H1 (cell line): ENCODE results near the gene KRT3. TPM values are rescaled to one million over a fixed set of nuclear protein-coding genes. Genes with fewer than 3 reads are reported as not detected.
"Not testable (repeated sequence)": the region's sequence is repeated elsewhere in the genome, so short reads cannot be mapped to it uniquely, and the experiment has no call there.

Experiments used
- CTCF ChIA-PET: fragments of 300-600 bp; sonication (Branson Sonifier 250); formaldehyde crosslinking; loops from one replicate; lab custom pipeline; 2021; ENCODE audit not compliant: partially characterized antibody; lab: Charles Lee
- POLR2A ChIA-PET: fragments of 300-600 bp; sonication (Branson Sonifier 250); formaldehyde crosslinking; loops from one replicate; lab custom pipeline; 2021; ENCODE audit warnings: inconsistent platforms; ENCODE audit not compliant: partially characterized antibody; lab: Charles Lee
- DNase-seq, 2 experiments: peaks; one replicate each; pipeline versions ENCODE4 v3.0.0 to v3.0.0-alpha.2; 2010 to 2022; ENCODE audit warnings: low spot score in 2 of 2, low read depth in 1 of 2, mixed read lengths in 1 of 2
- FAIRE-seq: peaks from 2 replicates; lab custom pipeline; 2011; peaks lifted over from hg19 to GRCh38; lab: Jason Lieb, UNC
- H2AFZ ChIP-seq: 2 replicates; pipeline ENCODE4 v1.8.1; 2012; ENCODE audit warnings: low read length, inconsistent platforms
- H2AK5ac ChIP-seq: 2 replicates; pipeline ENCODE4 v1.6.1; 2013; ENCODE audit warnings: low read depth, low read length
- H2BK120ac ChIP-seq: replicated peaks from 2 replicates; pipeline ENCODE3; 2013; ENCODE audit warnings: low read depth, low read length, inconsistent platforms
- H2BK12ac ChIP-seq: 2 replicates; pipeline ENCODE4 v1.6.1; 2013; ENCODE audit warnings: low read depth, low read length
- H2BK15ac ChIP-seq: 2 replicates; pipeline ENCODE4 v1.6.1; 2013; ENCODE audit warnings: low read length
- H2BK20ac ChIP-seq: 2 replicates; pipeline ENCODE4 v1.6.1; 2013; ENCODE audit warnings: low read length
- H2BK5ac ChIP-seq: 2 replicates; pipeline ENCODE4 v1.6.1; 2013; ENCODE audit warnings: low read depth, low read length
- H3K14ac ChIP-seq: 2 replicates; pipeline ENCODE4 v1.6.1; 2013; ENCODE audit warnings: inconsistent platforms; ENCODE audit not compliant: insufficient read length
- H3K18ac ChIP-seq: 2 replicates; pipeline ENCODE4 v1.6.1; 2013; ENCODE audit warnings: low read length; ENCODE audit errors: extremely low read depth
- H3K23ac ChIP-seq: 2 replicates; pipeline ENCODE4 v1.6.1; 2013; ENCODE audit warnings: inconsistent platforms; ENCODE audit not compliant: insufficient read length
- H3K23me2 ChIP-seq: 2 replicates; pipeline ENCODE4 v1.6.1; 2013; ENCODE audit warnings: low read depth, low read length
- H3K27ac ChIP-seq: 2 replicates; pipeline ENCODE4 v1.6.1; 2011; ENCODE audit warnings: low read depth, low read length, inconsistent platforms
- H3K27me3 ChIP-seq, 4 experiments: replicated peaks in 1 of 4; 1 replicate in 1 of 4; 2 replicates in 3 of 4; pipeline versions ENCODE4 v1.6.1 to v1.8.1; 2011 to 2013; ENCODE audit warnings: low read length in 3 of 4, mild to moderate bottlenecking in 3 of 4, inconsistent platforms in 2 of 4, mixed read lengths in 2 of 4, moderate library complexity in 1 of 4; ENCODE audit not compliant: control insufficient read depth in 3 of 4, insufficient read depth in 3 of 4; ENCODE audit errors: extremely low read depth in 1 of 4
- H3K36me3 ChIP-seq, 4 experiments: 2 replicates each; pipeline versions ENCODE4 v1.6.1 to v1.8.1; 2011 to 2013; ENCODE audit warnings: mild to moderate bottlenecking in 4 of 4, low read length in 3 of 4, moderate library complexity in 2 of 4, control low read depth in 1 of 4, inconsistent platforms in 1 of 4; ENCODE audit not compliant: insufficient read depth in 4 of 4, control insufficient read depth in 2 of 4
- H3K4ac ChIP-seq: replicated peaks from 2 replicates; pipeline ENCODE3; 2013; ENCODE audit warnings: low read length, low read depth, mixed read lengths, inconsistent platforms; ENCODE audit not compliant: insufficient read length
- H3K4me1 ChIP-seq, 4 experiments: replicated peaks in 1 of 4; 1 replicate in 1 of 4; 2 replicates in 3 of 4; pipeline versions ENCODE4 v1.6.1 to v1.8.1; 2011 to 2013; ENCODE audit warnings: low read length in 3 of 4, inconsistent platforms in 2 of 4, mixed read lengths in 1 of 4; ENCODE audit not compliant: insufficient read depth in 4 of 4, control insufficient read depth in 3 of 4
- H3K4me2 ChIP-seq, 2 experiments: 2 replicates each; pipeline versions ENCODE4 v1.6.1 to v1.8.1; 2011 to 2013; ENCODE audit warnings: low read depth in 2 of 2, low read length in 2 of 2, control low read depth in 1 of 2, inconsistent platforms in 1 of 2, mild to moderate bottlenecking in 1 of 2; ENCODE audit not compliant: insufficient read depth in 1 of 2
- H3K4me3 ChIP-seq, 4 experiments: fragments of 200-600, 300-600 bp in 1 of 4; sonication (generic), shearing (Covaris generic), sonication (Bioruptor Twin) in 1 of 4; 2 replicates each; pipeline versions ENCODE4 v1.5.1 to v1.8.1; 2011 to 2016; ENCODE audit warnings: low read length in 4 of 4, low read depth in 3 of 4, control low read depth in 2 of 4, inconsistent platforms in 2 of 4, mild to moderate bottlenecking in 2 of 4, mixed read lengths in 1 of 4, moderate library complexity in 1 of 4; ENCODE audit not compliant: insufficient read depth in 2 of 4; ENCODE audit errors: extremely low read depth in 1 of 4
- H3K56ac ChIP-seq: replicated peaks from 2 replicates; pipeline ENCODE3; 2013; ENCODE audit warnings: low read depth, mild to moderate bottlenecking, mixed read lengths, low read length, inconsistent platforms; ENCODE audit not compliant: insufficient read length
- H3K79me1 ChIP-seq: 2 replicates; pipeline ENCODE4 v1.6.1; 2013; ENCODE audit warnings: low read depth, low read length, control low read depth
- H3K79me2 ChIP-seq, 2 experiments: 2 replicates each; pipeline versions ENCODE4 v1.6.1 to v1.8.1; 2012 to 2013; ENCODE audit warnings: low read length in 2 of 2, mild to moderate bottlenecking in 2 of 2, inconsistent platforms in 1 of 2; ENCODE audit not compliant: insufficient read depth in 2 of 2, control insufficient read depth in 1 of 2
- H3K9ac ChIP-seq, 4 experiments: replicated peaks in 1 of 4; 1 replicate in 1 of 4; 2 replicates in 3 of 4; pipeline versions ENCODE4 v1.6.1 to v1.8.1; 2011 to 2013; ENCODE audit warnings: low read depth in 3 of 4, low read length in 3 of 4, control low read depth in 2 of 4, mild to moderate bottlenecking in 2 of 4, moderate library complexity in 2 of 4, inconsistent platforms in 1 of 4; ENCODE audit errors: extremely low read depth in 1 of 4
- H3K9me3 ChIP-seq, 2 experiments: 2 replicates each; pipeline versions ENCODE4 v1.6.1 to v1.8.1; 2012 to 2013; ENCODE audit warnings: mild to moderate bottlenecking in 2 of 2, moderate library complexity in 2 of 2, control low read depth in 1 of 2, inconsistent platforms in 1 of 2, low read depth in 1 of 2, low read length in 1 of 2, mixed read lengths in 1 of 2; ENCODE audit not compliant: insufficient read depth in 2 of 2
- H4K20me1 ChIP-seq, 2 experiments: replicated peaks in 1 of 2; 2 replicates each; pipeline versions ENCODE3 to v1.8.1; 2011 to 2013; ENCODE audit warnings: inconsistent platforms in 2 of 2, low read length in 2 of 2, mild to moderate bottlenecking in 1 of 2; ENCODE audit not compliant: insufficient read depth in 2 of 2, control insufficient read depth in 1 of 2
- H4K5ac ChIP-seq: 2 replicates; pipeline ENCODE4 v1.6.1; 2013; ENCODE audit warnings: low read length, low read depth, mixed read lengths, inconsistent platforms; ENCODE audit not compliant: insufficient read length
- H4K8ac ChIP-seq: 2 replicates; pipeline ENCODE4 v1.8.0; 2013; ENCODE audit warnings: mild to moderate bottlenecking, moderate library complexity, low read length, inconsistent platforms; ENCODE audit not compliant: insufficient read depth; ENCODE audit errors: extremely low read depth
- H4K91ac ChIP-seq: replicated peaks from 2 replicates; pipeline ENCODE3; 2013; ENCODE audit warnings: low read length, mixed read lengths, inconsistent platforms; ENCODE audit not compliant: insufficient read length
- JUND ChIP-seq: IDR thresholded peaks from 2 replicates; pipeline ENCODE4 v1.6.1; 2011; ENCODE audit warnings: mild to moderate bottlenecking, improper control_type of control experiment, low read length
- WGBS, 2 experiments: shearing (Covaris generic) in 1 of 2; methylation state at CpG; one replicate each; pipeline versions ENCODE4 v1.1.6 to v1.1.7; 2013 to 2015; ENCODE audit warnings: low lambda C conversion rate in 2 of 2, mixed read lengths in 2 of 2, inconsistent platforms in 1 of 2, low coverage in 1 of 2, missing lambda C conversion rate in 1 of 2; ENCODE audit not compliant: insufficient replicate concordance in 2 of 2, insufficient coverage in 1 of 2, insufficient read length in 1 of 2; ENCODE audit errors: extremely low coverage in 1 of 2, missing lambda C conversion rate in 1 of 2; 5-methylcytosine and 5-hydroxymethylcytosine counted together
- polyA plus RNA-seq, 7 experiments: library from polyadenylated mRNA; depleted of rRNA in 3 of 7; stranded (reverse) in 5 of 7; unstranded in 2 of 7; fragments of >200 nt in 5 of 7; fragments of 200-250 nt in 2 of 7; gene quantifications; 1 replicate in 5 of 7; 2 replicates in 1 of 7; 4 replicates in 1 of 7; pipeline versions ENCODE4 v1.2.1 to v1.2.3, GENCODE V29; 2011 to 2013; ENCODE audit warnings: missing spikeins in 2 of 7, mixed read lengths in 2 of 7
- total RNA-seq: library from RNA; stranded (reverse); fragmentation: NEBNext Ultra II Directional; extraction: Animal tissue kit (Norgen Biotek cat#: 25700); gene quantifications from 2 replicates; pipeline ENCODE4 v1.2.1, GENCODE V29; 2021

KRT3 gene
- total and polyA plus RNA-seq, 2 of the 8 experiments (the other 6 are each of a cell fraction or from before 2014, with no cell fraction given), result not detected

- H3K9ac ChIP-seq, result no peak overlapping the region
- H2AFZ ChIP-seq, result no peak overlapping the region
- H3K79me2 ChIP-seq, result no peaks in the 10 kb centered on the region
- H2AK5ac ChIP-seq, result no peak overlapping the region
- no peak for FAIRE-seq
- H3K23me2 ChIP-seq, result no peaks in the 10 kb centered on the region
- TF ChIP-seq JUND, result no peak
- H3K56ac ChIP-seq, result no peak overlapping the region
- no peak overlapping the region for H4K8ac ChIP-seq
- H4K91ac ChIP-seq, result no peak overlapping the region
- H3K14ac ChIP-seq, result no peak overlapping the region
- H2BK5ac ChIP-seq, result no peak overlapping the region
- no peak overlapping the region for H4K5ac ChIP-seq
- no peaks in the 10 kb centered on the region for H3K4me1 ChIP-seq
- no peaks in the 10 kb centered on the region for H3K79me1 ChIP-seq
- H4K20me1 ChIP-seq, result peaks cover 0 to 2% of the 10 kb centered on the region in 2 experiments
- H3K36me3 ChIP-seq, result no peaks in the 10 kb centered on the region
- H2BK20ac ChIP-seq, result no peak overlapping the region
- no peaks in the 10 kb centered on the region; a peak in 1 of 4 replicates for H3K9me3 ChIP-seq
- no peak overlapping the region for H3K23ac ChIP-seq
- H3K18ac ChIP-seq, result no peak overlapping the region
- no peak overlapping the region for H2BK15ac ChIP-seq
- H3K27me3 ChIP-seq, result peaks cover 0 to 5% (median 0%) of the 10 kb centered on the region in 4 experiments; a peak in 2 of 7 replicates
- CTCF ChIA-PET, result interaction anchor here (1.4 kb wide), 1 partner anchor 378 kb away, joined by 3 read pairs; no protein-coding TSS in a partner anchor
- DNase-seq, result no peak
- H3K4ac ChIP-seq, result no peak overlapping the region
- H3K27ac ChIP-seq, result no peak overlapping the region
- H2BK12ac ChIP-seq, result no peak overlapping the region
- POLR2A ChIA-PET, result interaction anchor here (0.5 to 0.7 kb wide), 2 partner anchors 61 to 311 kb away, joined by 3 to 4 read pairs; no protein-coding TSS in a partner anchor
- H2BK120ac ChIP-seq, result no peak overlapping the region
- H3K4me3 ChIP-seq, result no peak overlapping the region
- H3K4me2 ChIP-seq, result no peak overlapping the region
Observed at GRCh38 chr12:52751795-52752194, 44.1 kb downstream of the KRT3 start.

DNA sequence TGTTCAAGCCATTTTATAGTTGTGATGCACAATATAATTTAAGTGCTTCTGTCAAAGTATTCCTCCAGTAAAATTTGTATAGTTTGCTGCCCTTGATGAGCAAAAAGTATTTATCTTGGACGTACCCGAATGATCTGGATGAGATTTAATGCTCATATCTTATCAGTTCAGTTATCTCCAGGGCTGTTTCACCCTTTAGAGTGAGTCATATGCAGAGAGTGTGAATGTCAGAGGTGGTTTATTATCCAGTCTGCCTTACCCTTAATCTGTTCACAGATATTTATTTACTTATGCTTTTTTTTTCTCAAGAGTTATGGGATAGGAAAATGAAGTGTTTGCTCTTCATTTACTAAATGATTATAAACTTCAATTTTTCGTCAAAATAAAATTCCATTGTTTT lies 45.4 kb downstream of the KRT3 start:
- H4K8ac ChIP-seq, H4K20me1 ChIP-seq, H3K18ac ChIP-seq, H2BK20ac ChIP-seq, H3K14ac ChIP-seq, H3K4me1 ChIP-seq, H3K79me1 ChIP-seq, H3K23me2 ChIP-seq, H3K36me3 ChIP-seq, H2BK12ac ChIP-seq, H3K4ac ChIP-seq, H2BK5ac ChIP-seq, H3K27me3 ChIP-seq, POLR2A ChIA-PET, H3K4me2 ChIP-seq, DNase-seq, H2AK5ac ChIP-seq, H2BK15ac ChIP-seq, H3K23ac ChIP-seq, H2BK120ac ChIP-seq, H3K27ac ChIP-seq, H2AFZ ChIP-seq, H3K9ac ChIP-seq, H3K56ac ChIP-seq, H4K91ac ChIP-seq, H3K9me3 ChIP-seq, H3K79me2 ChIP-seq, H4K5ac ChIP-seq, H3K4me3 ChIP-seq, FAIRE-seq: not testable (repeated sequence)
- WGBS, 2 experiments, result 79% methylated on average over 3 of the region's 3 CpGs; no CpG with 5 or more reads in 1 of the 2 experiments
- CTCF ChIA-PET, result interaction anchor here (1.3 kb wide), 1 partner anchor 58 kb away, joined by 3 read pairs; no protein-coding TSS in a partner anchor
